BLaER1 treated with 17β-estradiol and CSF1 and Interleukin-3, amounts not matched to agents 10 nM and 100 nM (cell line): ENCODE data around the gene HSPA9.
A peak's percentile ranks its signal among the peaks of the same experiment; 100 is the strongest.

Experiments used
- H3K27ac ChIP-seq, 11 experiments: shearing (Covaris generic); formaldehyde crosslinking; 2 replicates each; pipeline ENCODE4 v1.8.1; 2022
- H3K27me3 ChIP-seq, 11 experiments: shearing (Covaris generic); formaldehyde crosslinking; 2 replicates each; pipeline ENCODE4 v1.8.1; 2022
- H3K36me3 ChIP-seq, 11 experiments: shearing (Covaris generic); formaldehyde crosslinking; 2 replicates each; pipeline ENCODE4 v1.8.1; 2022
- H3K4me1 ChIP-seq, 10 experiments: shearing (Covaris generic); formaldehyde crosslinking; 2 replicates each; pipeline ENCODE4 v1.8.1; 2022
- H3K4me2 ChIP-seq, 11 experiments: shearing (Covaris generic); formaldehyde crosslinking; 2 replicates each; pipeline ENCODE4 v1.8.1; 2022
- H3K4me3 ChIP-seq, 10 experiments: shearing (Covaris generic); formaldehyde crosslinking; 2 replicates each; pipeline ENCODE4 v1.8.1; 2022
- H3K9ac ChIP-seq, 11 experiments: shearing (Covaris generic); formaldehyde crosslinking; 2 replicates each; pipeline ENCODE4 v1.8.1; 2022
- H3K9me3 ChIP-seq, 11 experiments: shearing (Covaris generic); formaldehyde crosslinking; replicated peaks in 1 of 11; 2 replicates each; pipeline ENCODE4 v1.8.1; 2022
- H4K20me1 ChIP-seq, 11 experiments: shearing (Covaris generic); formaldehyde crosslinking; 2 replicates each; pipeline ENCODE4 v1.8.1; 2022
- Cebpa-rat ChIP-seq, 11 experiments: shearing (Covaris generic); IDR thresholded peaks; 2 replicates each; pipeline ENCODE4 v1.8.1; 2022

The HSPA9 gene

GRCh38 chr5:138582959-138583358 lies 7.8 kb upstream of the HSPA9 start:
- no peak overlapping the region for H3K4me2 ChIP-seq
- no peaks in the 10 kb centered on the region for H3K36me3 ChIP-seq
- no peaks in the 10 kb centered on the region for H4K20me1 ChIP-seq
- no peak overlapping the region for H3K4me3 ChIP-seq
- TF ChIP-seq Cebpa-rat (IDR thresholded peaks at IDR 0.05), result no peak
- no peak overlapping the region for H3K9ac ChIP-seq
- no peaks in the 10 kb centered on the region for H3K27me3 ChIP-seq
- no peak overlapping the region for H3K27ac ChIP-seq
- H3K9me3 ChIP-seq, result no peaks in the 10 kb centered on the region
- H3K4me1 ChIP-seq, result peaks cover 0 to 5% (median 1%) of the 10 kb centered on the region in 10 experiments; a peak in 6 of 20 replicates

GRCh38 chr5:138580777-138581176 lies 5.6 kb upstream of the HSPA9 start:
- H3K4me3 ChIP-seq, result no peak overlapping the region
- H3K27ac ChIP-seq, result no peak overlapping the region
- H3K9me3 ChIP-seq, result 0 out of 22 replicates have a peak, but pooled peaks cover 0 to 6% (median 0%) of the 10 kb centered on the region in 11 experiments
- no peaks in the 10 kb centered on the region for H3K27me3 ChIP-seq
- no peak for TF ChIP-seq Cebpa-rat (IDR thresholded peaks at IDR 0.05)
- no peak overlapping the region for H3K4me2 ChIP-seq
- H3K36me3 ChIP-seq, result no peaks in the 10 kb centered on the region
- H3K4me1 ChIP-seq, result peaks cover 5 to 20% (median 11%) of the 10 kb centered on the region in 10 experiments; a peak in 16 of 20 replicates
- no peaks in the 10 kb centered on the region for H4K20me1 ChIP-seq
- H3K9ac ChIP-seq, result no peak overlapping the region

- Histone ChIP-seq H3K27ac (no peak overlapping the region), H3K9me3 (0 out of 22 replicates have a peak, but pooled peaks cover 0 to 6% (median 0%) of the 10 kb centered on the region in 11 experiments), H3K27me3 (no peaks in the 10 kb centered on the region), H3K4me3 (no peak overlapping the region), H3K4me2 (no peak overlapping the region), H3K36me3 (no peaks in the 10 kb centered on the region), H3K9ac (no peak overlapping the region), H4K20me1 (peaks cover 0 to 1% (median 0%) of the 10 kb centered on the region in 11 experiments; a peak in 2 of 22 replicates), H3K4me1 (peaks cover 5 to 21% (median 11%) of the 10 kb centered on the region in 10 experiments; a peak in 16 of 20 replicates)
- no peak for TF ChIP-seq Cebpa-rat (IDR thresholded peaks at IDR 0.05)
Observed at GRCh38 chr5:138580001-138580400, 4.8 kb upstream of the HSPA9 start.

GRCh38 chr5:138579517-138579863 lies 4.3 kb upstream of the HSPA9 start:
- H3K4me2 ChIP-seq, result no peak overlapping the region
- H3K27me3 ChIP-seq, result no peaks in the 10 kb centered on the region
- peaks cover 0 to under 1% (median 0%) of the 10 kb centered on the region in 11 experiments; a peak in 1 of 22 replicates for H3K36me3 ChIP-seq
- 0 out of 22 replicates have a peak, but pooled peaks cover 0 to 6% (median 0%) of the 10 kb centered on the region in 11 experiments for H3K9me3 ChIP-seq
- H3K27ac ChIP-seq, result no peak overlapping the region
- H4K20me1 ChIP-seq, result peaks cover 0 to 6% (median 0%) of the 10 kb centered on the region in 11 experiments; a peak in 7 of 22 replicates
- TF ChIP-seq Cebpa-rat (IDR thresholded peaks at IDR 0.05), result no peak
- H3K4me1 ChIP-seq, result peaks cover 5 to 21% (median 11%) of the 10 kb centered on the region in 10 experiments; a peak in 16 of 20 replicates
- H3K4me3 ChIP-seq, result no peak overlapping the region
- H3K9ac ChIP-seq, result no peak overlapping the region

GRCh38 chr5:138577452-138577851 lies 2.3 kb upstream of the HSPA9 start:
- Histone ChIP-seq H4K20me1 (peaks cover 8 to 25% (median 20%) of the 10 kb centered on the region in 11 experiments; a peak in 19 of 22 replicates), H3K27me3 (no peaks in the 10 kb centered on the region), H3K27ac (peak overlapping the region in 3 of 11 experiments; percentile 12 to 100 (median 15); a peak in 2 of 22 replicates), H3K9ac (no peak overlapping the region), H3K4me3 (no peak overlapping the region), H3K4me2 (peak overlapping the region in 2 of 11 experiments; percentile 7 to 19; a peak in 1 of 22 replicates), H3K9me3 (0 out of 22 replicates have a peak, but pooled peaks cover 0 to 6% (median 0%) of the 10 kb centered on the region in 11 experiments), H3K4me1 (peaks cover 16 to 37% (median 26%) of the 10 kb centered on the region in 10 experiments), H3K36me3 (peaks cover 13 to 20% (median 17%) of the 10 kb centered on the region in 11 experiments)
- no peak for TF ChIP-seq Cebpa-rat (IDR thresholded peaks at IDR 0.05)

- no peak for TF ChIP-seq Cebpa-rat (IDR thresholded peaks at IDR 0.05)
- H3K4me2 ChIP-seq, result peak overlapping the region; percentile 85 to 98 (median 92)
- peak overlapping the region; percentile 95 to 100 (median 98) for H3K27ac ChIP-seq
- peaks cover 33 to 52% (median 47%) of the 10 kb centered on the region in 11 experiments; a peak in 21 of 22 replicates for H4K20me1 ChIP-seq
- peaks cover 16 to 52% (median 33%) of the 10 kb centered on the region in 10 experiments for H3K4me1 ChIP-seq
- no peaks in the 10 kb centered on the region for H3K27me3 ChIP-seq
- H3K9ac ChIP-seq, result peak overlapping the region; percentile 92 to 99 (median 98)
- peaks cover 40 to 47% (median 44%) of the 10 kb centered on the region in 11 experiments for H3K36me3 ChIP-seq
- H3K9me3 ChIP-seq, result 0 out of 22 replicates have a peak, but pooled peaks cover 0 to 6% (median 0%) of the 10 kb centered on the region in 11 experiments
- H3K4me3 ChIP-seq, result peak overlapping the region; percentile 81 to 99 (median 91)
Observed at GRCh38 chr5:138574744-138575193, 432 bp downstream of the HSPA9 start.

- H3K36me3 ChIP-seq, result peaks cover 46 to 54% (median 51%) of the 10 kb centered on the region in 11 experiments
Observed at GRCh38 chr5:138573949-138574670, 1.1 kb downstream of the HSPA9 start.

GRCh38 chr5:138573223-138573622 lies 2.0 kb downstream of the HSPA9 start:
- Histone ChIP-seq H3K27ac (peak overlapping the region in 6 of 11 experiments; percentile 11 to 100 (median 98); a peak in 6 of 22 replicates), H3K9ac (peak overlapping the region; percentile 92 to 99 (median 98); a peak in 17 of 22 replicates), H4K20me1 (peaks cover 49 to 68% (median 62%) of the 10 kb centered on the region in 11 experiments; a peak in 21 of 22 replicates), H3K4me3 (peak overlapping the region; percentile 81 to 99 (median 91); a peak in 16 of 20 replicates), H3K9me3 (0 out of 22 replicates have a peak, but pooled peaks cover 0 to 6% (median 0%) of the 10 kb centered on the region in 11 experiments), H3K4me2 (peak overlapping the region; percentile 85 to 98 (median 92); a peak in 21 of 22 replicates), H3K4me1 (peaks cover 16 to 56% (median 33%) of the 10 kb centered on the region in 10 experiments), H3K36me3 (peaks cover 55 to 63% (median 60%) of the 10 kb centered on the region in 11 experiments), H3K27me3 (no peaks in the 10 kb centered on the region)
- TF ChIP-seq Cebpa-rat (IDR thresholded peaks at IDR 0.05), result no peak

More at GRCh38 chr5:138573949-138574670, 1.1 kb downstream of the HSPA9 start:
- Histone ChIP-seq H3K27me3 (no peaks in the 10 kb centered on the region), H3K9ac (peak overlapping the region; percentile 92 to 99 (median 98)), H3K4me3 (peak overlapping the region; percentile 81 to 99 (median 91)), H3K4me2 (peak overlapping the region; percentile 85 to 98 (median 92)), H3K9me3 (0 out of 22 replicates have a peak, but pooled peaks cover 0 to 6% (median 0%) of the 10 kb centered on the region in 11 experiments), H3K4me1 (peaks cover 16 to 56% (median 33%) of the 10 kb centered on the region in 10 experiments), H3K27ac (peak overlapping the region; percentile 95 to 100 (median 98)), H4K20me1 (peaks cover 40 to 59% (median 53%) of the 10 kb centered on the region in 11 experiments; a peak in 21 of 22 replicates)
- TF ChIP-seq Cebpa-rat (IDR thresholded peaks at IDR 0.05), result no peak
